T-helper 2 cell treated with Interferon-gamma antibody and Interleukin-4, amounts not matched to agents 100 ng/mL and 5 ng/mL, for 36 hours (primary cell): ENCODE results near the gene CD74. TPM values are rescaled to one million over a fixed set of nuclear protein-coding genes. Genes with fewer than 3 reads are reported as not detected.
"Not testable (repeated sequence)": the region's sequence is repeated elsewhere in the genome, so short reads cannot be mapped to it uniquely, and the experiment has no call there.

Source experiments
- intact Hi-C: fragments of 100-400 bp; cut with micrococcal nuclease; formaldehyde crosslinking; loops from one replicate; pipeline ENCODE4 v1.15.1; 2023
- total RNA-seq: library from RNA; stranded (reverse); gene quantifications from 2 replicates; pipeline ENCODE4 v1.2.3, GENCODE V29; 2022

The CD74 gene
- total RNA-seq, 1 donor from 2014 or later, result 624 TPM

GRCh38 chr5:150443242-150444075, 30.7 kb upstream of the CD74 start:
- intact Hi-C loops, result no loop called here

DNA sequence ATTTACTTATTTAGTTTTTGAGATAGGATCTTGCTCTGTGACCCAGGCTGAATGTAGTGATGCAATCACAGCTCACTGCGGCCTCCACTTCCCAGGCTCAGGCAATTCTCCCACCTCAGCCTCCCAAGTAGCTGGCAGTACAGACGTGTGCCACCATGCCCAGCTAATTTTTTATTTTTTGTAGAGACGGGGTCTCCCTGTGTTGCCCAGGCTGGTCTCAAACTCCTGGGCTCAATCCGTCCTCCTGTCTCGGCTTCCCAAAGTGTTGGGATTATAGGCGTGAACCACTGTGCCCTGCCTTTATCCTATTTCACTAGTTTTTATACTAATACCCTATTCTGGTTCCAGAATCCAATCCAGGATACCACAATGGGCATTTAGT, 30.0 kb upstream of the CD74 start:
- intact Hi-C loops, result no loop called here

DNA sequence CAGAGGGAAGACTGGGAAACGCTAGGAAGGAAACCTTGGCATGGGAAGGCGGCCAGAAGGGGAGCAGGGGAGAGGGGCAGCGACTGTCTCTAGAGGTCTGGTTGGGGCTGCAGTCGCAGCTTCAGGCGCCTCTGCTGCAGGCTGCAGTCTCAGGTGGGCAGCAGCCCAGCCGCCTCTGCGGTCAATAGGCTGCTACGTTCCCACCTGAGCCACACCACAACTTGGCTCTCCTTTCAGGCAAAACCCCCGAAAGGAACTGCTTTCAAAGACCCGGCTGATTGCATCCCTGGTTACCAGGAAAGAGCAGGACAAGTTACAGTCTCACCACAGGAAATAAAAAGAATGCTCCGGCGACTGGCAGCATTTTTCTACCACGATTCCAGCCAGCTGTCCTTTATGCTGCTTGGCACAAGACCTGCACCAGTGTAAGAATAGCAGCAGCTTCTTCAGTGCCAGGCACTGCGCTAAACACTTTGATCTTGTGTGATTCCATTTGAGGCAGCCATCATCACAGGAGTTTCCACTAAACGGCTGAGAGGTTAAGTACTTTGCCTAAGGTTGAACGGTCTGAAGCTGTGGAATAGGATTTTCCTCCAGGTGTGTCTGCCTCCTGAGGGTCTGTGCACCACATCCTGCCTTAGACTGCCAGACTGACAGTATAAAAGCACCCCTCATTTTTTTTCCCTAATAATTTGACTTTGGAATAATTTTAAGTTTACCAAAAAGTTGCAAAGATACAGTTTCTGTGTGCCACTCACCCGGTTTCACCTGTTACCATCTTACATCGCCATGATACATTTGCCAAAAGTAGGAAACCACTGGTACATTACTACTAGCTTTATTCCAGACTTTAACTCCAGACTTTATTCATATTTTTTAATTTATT, 29.3 kb upstream of the CD74 start:
- intact Hi-C loops, result no loop called here

DNA sequence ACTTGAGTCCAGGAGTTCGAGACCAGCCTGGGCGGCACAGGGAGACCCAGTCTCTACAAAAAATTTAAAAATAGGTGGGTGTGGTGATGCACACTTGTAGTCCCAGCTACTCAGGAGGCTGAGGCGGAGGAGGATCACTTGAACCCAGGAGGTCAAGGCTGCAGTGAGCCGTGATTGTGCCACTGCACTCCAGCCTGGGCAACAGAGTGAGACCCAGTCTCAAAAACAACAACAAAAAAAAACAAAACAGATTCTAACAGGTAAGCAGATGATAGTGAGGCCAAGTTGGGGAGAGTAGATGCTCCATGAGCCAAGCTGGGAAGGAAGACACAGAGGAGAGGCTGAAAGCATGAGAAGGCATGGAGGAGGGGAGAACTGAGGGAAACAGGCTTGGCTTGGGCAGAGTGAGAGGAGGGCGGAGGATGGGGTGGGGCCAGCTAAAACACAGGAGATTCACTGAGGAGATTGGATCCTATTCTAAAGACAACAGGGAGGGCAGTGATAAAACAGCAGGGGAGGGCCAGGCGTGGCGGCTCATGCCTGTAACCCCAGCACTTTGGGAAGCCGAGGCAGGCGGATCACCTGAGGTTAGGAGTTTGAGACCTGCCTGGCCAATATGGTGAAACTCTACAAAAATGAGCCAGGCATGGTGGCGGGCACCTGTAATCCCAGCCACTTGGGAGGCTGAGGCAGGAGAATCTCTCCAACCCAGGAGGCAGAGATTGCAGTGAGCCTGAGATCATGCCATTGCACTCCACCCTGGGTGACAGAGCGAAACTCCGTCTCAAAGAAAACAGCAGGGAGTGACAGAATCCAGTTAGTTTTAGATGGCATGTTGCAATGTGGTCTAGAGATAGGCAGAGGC, 28.5 kb upstream of the CD74 start:
- intact Hi-C loops, result no loop called here

GRCh38 chr5:150438873-150439546, 26.3 kb upstream of the CD74 start:
- intact Hi-C loops, result loop anchor here (5.0 kb wide), 1 partner anchor 167 kb away; no protein-coding TSS in a partner anchor

GRCh38 chr5:150436141-150436680, 23.5 kb upstream of the CD74 start:
- intact Hi-C loops, result loop anchor here (1.0 to 5.0 kb wide), 7 partner anchors 13 to 306 kb away; partner anchors contain the start of genes CD74, RPS14 and TCOF1

- intact Hi-C loops, result no loop called here
Observed at GRCh38 chr5:150434464-150434863, 21.8 kb upstream of the CD74 start.

DNA sequence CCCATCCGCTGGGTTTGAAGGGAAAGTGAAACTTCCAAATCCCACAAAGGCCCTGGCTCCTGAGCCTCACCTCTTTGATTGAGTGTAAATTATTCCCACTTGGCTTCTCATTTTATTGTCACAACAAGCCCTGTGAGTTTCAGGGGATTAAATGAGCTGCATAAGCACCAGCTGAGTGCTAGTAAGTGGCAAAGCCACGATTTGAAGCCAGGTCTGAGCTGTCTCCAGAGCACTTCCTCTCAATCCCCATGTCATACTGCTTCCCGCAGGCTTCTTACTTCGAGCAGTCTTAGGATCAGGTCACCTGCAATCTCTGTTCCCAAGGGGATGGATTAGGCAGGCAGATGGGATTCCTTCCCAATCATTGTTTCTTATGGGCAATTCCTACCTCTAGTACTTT, 18.9 kb upstream of the CD74 start:
- intact Hi-C loops, result no loop called here

- intact Hi-C loops, result no loop called here
Observed at GRCh38 chr5:150431048-150431447, 18.3 kb upstream of the CD74 start.

GRCh38 chr5:150429410-150429873, 16.7 kb upstream of the CD74 start:
- intact Hi-C loops, result no loop called here

GRCh38 chr5:150428978-150429377, 16.3 kb upstream of the CD74 start:
- intact Hi-C loops, result no loop called here

GRCh38 chr5:150428106-150428876, 15.6 kb upstream of the CD74 start:
- intact Hi-C loops, result no loop called here

GRCh38 chr5:150426165-150426564, 13.5 kb upstream of the CD74 start:
- intact Hi-C loops, result not testable (repeated sequence)

DNA sequence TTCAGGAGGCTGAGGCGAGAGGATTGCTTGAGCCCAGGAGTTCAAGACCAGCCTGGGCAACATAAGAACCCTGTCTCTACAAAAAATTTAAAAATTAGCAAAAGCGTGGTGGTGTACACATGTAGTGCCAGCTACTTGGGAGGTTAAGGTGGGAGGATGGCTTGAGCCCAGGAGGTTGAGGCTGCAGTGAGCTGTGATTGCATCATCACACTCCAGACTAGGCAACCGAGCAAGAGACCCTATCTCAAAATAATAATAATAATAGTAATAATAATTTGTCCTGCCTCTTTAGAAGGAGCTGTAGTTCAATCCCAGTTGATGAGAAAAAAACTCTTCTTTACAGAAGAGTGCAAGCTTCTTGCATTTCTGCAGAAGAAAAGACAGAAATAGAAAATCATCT, 10.0 kb upstream of the CD74 start:
- intact Hi-C loops, result no loop called here

DNA sequence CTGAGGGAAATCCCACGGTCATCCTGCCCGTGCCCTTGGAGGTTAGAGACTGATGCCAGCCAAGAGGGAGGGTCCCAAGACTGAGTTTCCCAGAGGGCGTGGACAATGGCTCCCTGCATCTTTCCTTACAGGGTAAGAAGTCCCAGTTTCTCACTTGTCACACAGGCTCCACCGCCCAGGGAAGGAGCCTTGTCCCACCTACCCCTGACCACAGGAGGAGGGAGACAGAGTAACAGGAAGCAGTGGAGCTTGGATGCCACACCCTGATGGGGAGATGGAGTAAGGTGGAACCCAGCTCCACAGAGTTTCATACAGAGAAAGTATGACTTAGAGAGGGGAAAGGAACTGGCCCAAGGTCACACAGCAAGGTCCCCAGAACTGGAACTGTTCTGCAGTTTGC, 9.4 kb upstream of the CD74 start:
- intact Hi-C loops, result no loop called here

GRCh38 chr5:150419630-150420270, 7.0 kb upstream of the CD74 start:
- intact Hi-C loops, result no loop called here

- intact Hi-C loops, result loop anchor here (1.0 to 5.0 kb wide), 6 partner anchors 57 to 1057 kb away; partner anchors contain the start of genes CCDC69, GM2A, HMGXB3 and PCYOX1L
Observed at GRCh38 chr5:150413902-150414790, 1.4 kb upstream of the CD74 start.
